HepG2 (cell line): ENCODE results near the gene GRM2. TPM values are rescaled to one million over a fixed set of nuclear protein-coding genes. Genes with fewer than 3 reads are reported as not detected.

ENCODE experiments used
- ATAC-seq: fragments of 200-7000 bp; cut with Tn5 transposase; 3 replicates; pipeline ENCODE4 v1.9.1; 2020; ENCODE audit warnings: mild to moderate bottlenecking, moderate library complexity
- BruUV-seq: library from RNA; stranded (reverse); fragments of 400-500 nt; replicated peaks from 2 replicates; lab custom pipeline; 2021; lab: Mats Ljungman, UMichigan
- CTCF ChIA-PET: fragments of 300-600 bp; formaldehyde crosslinking; extraction: SDS; loops from one replicate; lab custom pipeline; 2021; ENCODE audit warnings: low total read pairs, inconsistent platforms, low intra/inter-chr PET ratio; lab: Yijun Ruan, JAX
- POLR2A ChIA-PET: fragments of 350-600 bp; sonication (Branson Sonifier 250); formaldehyde crosslinking; loops from one replicate; lab custom pipeline; 2020; ENCODE audit warnings: antibody characterized with exemption, inconsistent platforms; lab: Yijun Ruan, JAX
- DNase-seq: peaks from one replicate; pipeline ENCODE4 v3.0.0-alpha.2; 2015; ENCODE audit warnings: low spot score
- FAIRE-seq: peaks from 3 replicates; lab custom pipeline; 2011; peaks lifted over from hg19 to GRCh38; lab: Jason Lieb, UNC
- H2AFZ ChIP-seq: one replicate; pipeline ENCODE4 v1.6.1; 2011; ENCODE audit warnings: low read length, inconsistent platforms
- H3K27ac ChIP-seq: fragments of 300-600 bp; 3 replicates; pipeline ENCODE4 v1.8.0; 2011; ENCODE audit warnings: mixed run types, mild to moderate bottlenecking, mixed read lengths, low read length, inconsistent platforms; ENCODE audit not compliant: insufficient read depth; ENCODE audit errors: extremely low read length
- H3K27me3 ChIP-seq, 2 experiments: fragments of 200-600 bp in 1 of 2; 2 replicates in 1 of 2; 3 replicates in 1 of 2; pipeline versions ENCODE4 v1.6.0 to v1.8.0; 2011; ENCODE audit warnings: low read length in 2 of 2, mild to moderate bottlenecking in 2 of 2, moderate library complexity in 2 of 2, inconsistent platforms in 1 of 2; ENCODE audit not compliant: insufficient read depth in 2 of 2, control insufficient read depth in 1 of 2
- H3K36me3 ChIP-seq, 2 experiments: fragments of 200-600 bp in 1 of 2; replicated peaks in 1 of 2; 2 replicates in 1 of 2; 3 replicates in 1 of 2; pipeline versions ENCODE4 v1.5.1 to v1.8.0; 2011; ENCODE audit warnings: low read length in 2 of 2, inconsistent platforms in 1 of 2; ENCODE audit not compliant: insufficient read depth in 2 of 2, control insufficient read depth in 1 of 2
- H3K4me1 ChIP-seq: 2 replicates; pipeline ENCODE4 v1.5.1; 2012; ENCODE audit warnings: low read length, inconsistent platforms; ENCODE audit not compliant: insufficient read depth
- H3K4me2 ChIP-seq: 2 replicates; pipeline ENCODE4 v1.6.0; 2011; ENCODE audit warnings: low read depth, low read length, inconsistent platforms
- H3K4me3 ChIP-seq, 3 experiments: fragments of 200-600 bp in 1 of 3; sonication (generic), shearing (Covaris generic) in 1 of 3; replicated peaks in 1 of 3; 2 replicates each; pipeline ENCODE4 v1.5.1; 2011 to 2016; ENCODE audit warnings: low read length in 3 of 3, inconsistent platforms in 2 of 3, low read depth in 2 of 3, mild to moderate bottlenecking in 2 of 3, control low read depth in 1 of 3, mixed read lengths in 1 of 3; ENCODE audit not compliant: insufficient read depth in 1 of 3
- H3K79me2 ChIP-seq: one replicate; pipeline ENCODE4 v1.6.1; 2011; ENCODE audit warnings: low read length, inconsistent platforms; ENCODE audit not compliant: insufficient read depth
- H3K9ac ChIP-seq: 2 replicates; pipeline ENCODE4 v1.6.0; 2011; ENCODE audit warnings: mild to moderate bottlenecking, low read depth, low read length, inconsistent platforms; ENCODE audit not compliant: insufficient read depth
- H3K9me3 ChIP-seq: 2 replicates; pipeline ENCODE4 v1.5.1; 2012; ENCODE audit warnings: mild to moderate bottlenecking, low read length
- H4K20me1 ChIP-seq: 2 replicates; pipeline ENCODE4 v1.6.0; 2011; ENCODE audit warnings: inconsistent platforms, mild to moderate bottlenecking, low read length, moderate library complexity; ENCODE audit not compliant: insufficient read depth
- ADNP ChIP-seq: sonication (generic); formaldehyde crosslinking; IDR thresholded peaks from 2 replicates; pipeline ENCODE4 v1.4.0; 2020; ENCODE audit warnings: missing genetic modification reagents
- IRF2 ChIP-seq: IDR thresholded peaks from 2 replicates; pipeline ENCODE4 v1.6.1; 2018; ENCODE audit warnings: missing genetic modification reagents, missing compliant biosample characterization
- KDM4B ChIP-seq: sonication (generic); formaldehyde crosslinking; IDR thresholded peaks from 2 replicates; pipeline ENCODE4 v1.4.0; 2020; ENCODE audit warnings: missing genetic modification reagents
- MBNL3 ChIP-seq: fragments of 250-450 bp; sonication (Bioruptor Pico); conservative IDR thresholded peaks from 2 replicates; pipeline ENCODE4 v1.8.0; 2022; ENCODE audit warnings: mild to moderate bottlenecking, inconsistent platforms
- NAIF1 ChIP-seq: sonication (generic); formaldehyde crosslinking; IDR thresholded peaks from 2 replicates; pipeline ENCODE4 v1.5.0; 2020; ENCODE audit warnings: mild to moderate bottlenecking, missing genetic modification reagents, borderline replicate concordance
- NFKB2 ChIP-seq: sonication (generic); formaldehyde crosslinking; IDR thresholded peaks from 2 replicates; pipeline ENCODE4 v1.4.0; 2020; ENCODE audit warnings: missing genetic modification reagents, borderline replicate concordance
- PITX1 ChIP-seq: sonication (generic); formaldehyde crosslinking; IDR thresholded peaks from 2 replicates; pipeline ENCODE4 v1.5.1; 2020; ENCODE audit warnings: mild to moderate bottlenecking, missing genetic modification reagents
- PRPF4 ChIP-seq: fragments of 200-400 bp; formaldehyde crosslinking; IDR thresholded peaks from 2 replicates; pipeline ENCODE4 v1.6.1; 2016; ENCODE audit warnings: low read length, low read depth; ENCODE audit not compliant: poor library complexity, severe bottlenecking
- RFX1 ChIP-seq: fragments of 450-650 bp; IDR thresholded peaks from 2 replicates; pipeline ENCODE4 v1.6.1; 2017
- TP53 ChIP-seq: sonication (generic); formaldehyde crosslinking; conservative IDR thresholded peaks from 2 replicates; pipeline ENCODE4 v1.4.0; 2020; ENCODE audit warnings: missing genetic modification reagents
- YEATS2 ChIP-seq: sonication (generic); formaldehyde crosslinking; IDR thresholded peaks from 2 replicates; pipeline ENCODE4 v1.4.0; 2020; ENCODE audit warnings: missing genetic modification reagents, borderline replicate concordance
- ZFP36L1 ChIP-seq: sonication (generic); formaldehyde crosslinking; IDR thresholded peaks from 2 replicates; pipeline ENCODE4 v1.8.0; 2022; ENCODE audit warnings: mild to moderate bottlenecking, missing genetic modification reagents, moderate library complexity
- WGBS: methylation state at CpG from one replicate; pipeline ENCODE4 v1.1.6; 2017; ENCODE audit warnings: low lambda C conversion rate; 5-methylcytosine and 5-hydroxymethylcytosine counted together
- in situ Hi-C: cut with HindIII; loops from 2 replicates; pipeline ENCODE4 v1.10.0; 2017; ENCODE audit warnings: low pct_unique_long_range_greater_than_20kb; ENCODE audit not compliant: extremely low pct_ligation_motif_present
- intact Hi-C: fragments of 100-400 bp; cut with micrococcal nuclease; formaldehyde crosslinking; loops from one replicate; pipeline ENCODE4 v1.10.0; 2022; ENCODE audit not compliant: unreplicated experiment
- polyA plus RNA-seq, 8 experiments: library from polyadenylated mRNA; depleted of rRNA in 3 of 8; stranded (reverse) in 7 of 8; unstranded in 1 of 8; fragments of >200 nt; fragmentation: Illumina TruSeq in 4 of 8; extraction: Trizol in 4 of 8; gene quantifications; 2 replicates each; pipeline versions ENCODE4 v1.2.1 to v1.2.3, GENCODE V29; 2011 to 2016; ENCODE audit warnings: low read depth in 4 of 8, missing spikeins in 1 of 8, mixed read lengths in 1 of 8; ENCODE audit not compliant: insufficient read depth in 1 of 8
- total RNA-seq, 5 experiments: library from RNA; depleted of rRNA; stranded (reverse); fragments of >200 nt; fragmentation: Illumina TruSeq; extraction: Trizol; gene quantifications; 2 replicates each; pipeline ENCODE4 v1.2.3, GENCODE V29; 2016; ENCODE audit warnings: low read depth in 1 of 5
- TF ChIP-seq, protein P1 (sequence below): sonication (generic); formaldehyde crosslinking; IDR thresholded peaks from 2 replicates; pipeline ENCODE4 v1.4.0; 2020; ENCODE audit warnings: mild to moderate bottlenecking, missing genetic modification reagents
- TF ChIP-seq, protein P2 (sequence below): sonication (generic); formaldehyde crosslinking; IDR thresholded peaks from 2 replicates; pipeline ENCODE4 v1.4.0; 2020; ENCODE audit warnings: missing genetic modification reagents, mild to moderate bottlenecking, borderline replicate concordance

The GRM2 gene
- total and polyA plus RNA-seq, 2 of the 13 experiments (the other 11 are each of a cell fraction or from before 2014, with no cell fraction given), result 0.04 to 0.07 TPM

DNA sequence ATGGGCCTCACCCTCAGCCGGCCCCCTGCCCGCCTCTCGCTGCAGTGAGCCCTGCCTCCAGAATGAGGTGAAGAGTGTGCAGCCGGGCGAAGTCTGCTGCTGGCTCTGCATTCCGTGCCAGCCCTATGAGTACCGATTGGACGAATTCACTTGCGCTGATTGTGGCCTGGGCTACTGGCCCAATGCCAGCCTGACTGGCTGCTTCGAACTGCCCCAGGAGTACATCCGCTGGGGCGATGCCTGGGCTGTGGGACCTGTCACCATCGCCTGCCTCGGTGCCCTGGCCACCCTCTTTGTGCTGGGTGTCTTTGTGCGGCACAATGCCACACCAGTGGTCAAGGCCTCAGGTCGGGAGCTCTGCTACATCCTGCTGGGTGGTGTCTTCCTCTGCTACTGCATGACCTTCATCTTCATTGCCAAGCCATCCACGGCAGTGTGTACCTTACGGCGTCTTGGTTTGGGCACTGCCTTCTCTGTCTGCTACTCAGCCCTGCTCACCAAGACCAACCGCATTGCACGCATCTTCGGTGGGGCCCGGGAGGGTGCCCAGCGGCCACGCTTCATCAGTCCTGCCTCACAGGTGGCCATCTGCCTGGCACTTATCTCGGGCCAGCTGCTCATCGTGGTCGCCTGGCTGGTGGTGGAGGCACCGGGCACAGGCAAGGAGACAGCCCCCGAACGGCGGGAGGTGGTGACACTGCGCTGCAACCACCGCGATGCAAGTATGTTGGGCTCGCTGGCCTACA is 8.5 kb downstream of the GRM2 start:
- Histone ChIP-seq H3K27me3 (peaks cover 2% of the 10 kb centered on the region in 2 experiments; a peak in 1 of 5 replicates), H3K27ac (no peak overlapping the region), H3K4me2 (no peak overlapping the region), H3K79me2 (no peaks in the 10 kb centered on the region), H3K9me3 (no peaks in the 10 kb centered on the region), H3K4me3 (no peak overlapping the region), H3K9ac (no peak overlapping the region), H2AFZ (no peak overlapping the region), H4K20me1 (no peaks in the 10 kb centered on the region)
- in situ Hi-C loops (no loop called here), intact Hi-C loops (no loop called here)
- ChIA-PET POLR2A (no interaction called here), CTCF (no interaction called here)
- 52% methylated on average over 25 of the region's 36 CpGs for WGBS
- DNase-seq (no peak), ATAC-seq (no peak)
- BruUV-seq, result no TSS peak
- TF ChIP-seq, protein P1, sequence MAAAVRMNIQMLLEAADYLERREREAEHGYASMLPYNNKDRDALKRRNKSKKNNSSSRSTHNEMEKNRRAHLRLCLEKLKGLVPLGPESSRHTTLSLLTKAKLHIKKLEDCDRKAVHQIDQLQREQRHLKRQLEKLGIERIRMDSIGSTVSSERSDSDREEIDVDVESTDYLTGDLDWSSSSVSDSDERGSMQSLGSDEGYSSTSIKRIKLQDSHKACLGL (CRISPR knock-in tag), result no peak
- TF ChIP-seq RFX1 (no peak), IRF2 (CRISPR knock-in tag) (no peak), MBNL3 (CRISPR knock-in tag) (no peak), KDM4B (no peak), TP53 (CRISPR knock-in tag) (no peak), ADNP (CRISPR knock-in tag) (no peak), YEATS2 (no peak), NFKB2 (no peak), NAIF1 (CRISPR knock-in tag) (no peak), ZFP36L1 (CRISPR knock-in tag) (no peak), PITX1 (CRISPR knock-in tag) (no peak), PRPF4 (no peak)
- TF ChIP-seq, protein P2, sequence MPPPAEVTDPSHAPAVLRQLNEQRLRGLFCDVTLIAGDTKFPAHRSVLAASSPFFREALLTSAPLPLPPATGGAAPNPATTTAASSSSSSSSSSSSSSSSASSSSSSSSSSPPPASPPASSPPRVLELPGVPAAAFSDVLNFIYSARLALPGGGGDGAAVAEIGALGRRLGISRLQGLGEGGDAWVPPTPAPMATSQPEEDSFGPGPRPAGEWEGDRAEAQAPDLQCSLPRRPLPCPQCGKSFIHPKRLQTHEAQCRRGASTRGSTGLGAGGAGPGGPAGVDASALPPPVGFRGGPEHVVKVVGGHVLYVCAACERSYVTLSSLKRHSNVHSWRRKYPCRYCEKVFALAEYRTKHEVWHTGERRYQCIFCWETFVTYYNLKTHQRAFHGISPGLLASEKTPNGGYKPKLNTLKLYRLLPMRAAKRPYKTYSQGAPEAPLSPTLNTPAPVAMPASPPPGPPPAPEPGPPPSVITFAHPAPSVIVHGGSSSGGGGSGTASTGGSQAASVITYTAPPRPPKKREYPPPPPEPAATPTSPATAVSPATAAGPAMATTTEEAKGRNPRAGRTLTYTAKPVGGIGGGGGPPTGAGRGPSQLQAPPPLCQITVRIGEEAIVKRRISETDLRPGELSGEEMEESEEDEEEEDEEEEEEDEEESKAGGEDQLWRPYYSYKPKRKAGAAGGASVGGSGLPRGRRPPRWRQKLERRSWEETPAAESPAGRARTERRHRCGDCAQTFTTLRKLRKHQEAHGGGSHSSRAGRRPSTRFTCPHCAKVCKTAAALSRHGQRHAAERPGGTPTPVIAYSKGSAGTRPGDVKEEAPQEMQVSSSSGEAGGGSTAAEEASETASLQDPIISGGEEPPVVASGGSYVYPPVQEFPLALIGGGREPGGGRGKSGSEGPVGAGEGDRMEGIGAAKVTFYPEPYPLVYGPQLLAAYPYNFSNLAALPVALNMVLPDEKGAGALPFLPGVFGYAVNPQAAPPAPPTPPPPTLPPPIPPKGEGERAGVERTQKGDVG (CRISPR knock-in tag), result no peak
- TF ChIP-seq, all 625 proteins: peak for 0
- Histone ChIP-seq H3K4me1 (peaks cover 33% of the 10 kb centered on the region), H3K36me3 (no peaks in the 10 kb centered on the region)
- no peak for FAIRE-seq
